Measurements from ENCODE around the gene TBC1D2B.
A peak's percentile ranks its signal among the peaks of the same experiment; 100 is the strongest.
"Not testable (repeated sequence)": the region's sequence is repeated elsewhere in the genome, so short reads cannot be mapped to it uniquely, and the experiment has no call there.

The TBC1D2B gene

DNA sequence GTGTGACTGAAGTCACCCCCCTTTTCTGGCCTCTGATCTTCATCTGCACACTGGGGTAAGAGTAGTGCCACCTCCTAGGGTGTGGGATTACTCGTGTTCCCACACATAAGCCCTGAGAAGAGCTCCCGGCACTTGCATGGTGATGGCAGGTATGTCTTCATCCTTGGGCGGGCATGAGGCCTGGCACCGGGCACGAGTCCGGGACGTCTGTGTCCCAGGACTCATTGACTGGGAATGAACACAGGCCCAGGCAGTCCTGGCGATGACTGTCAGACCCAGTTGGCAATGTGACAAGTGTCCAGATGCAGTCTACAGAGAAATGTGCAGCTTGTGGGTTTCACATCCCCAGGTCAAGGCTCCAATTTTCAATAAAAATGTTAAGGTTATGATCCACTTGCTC lies 78.9 kb downstream of the TBC1D2B start:
- Mint-ChIP-seq H3K27me3 (no peaks in the 10 kb centered on the region), H3K36me3 (peaks cover 9% of the 10 kb centered on the region), H3K9me3 (no peaks in the 10 kb centered on the region), H3K4me3 (no peak overlapping the region), H3K27ac (no peak overlapping the region), H3K4me1 (no peaks in the 10 kb centered on the region)

DNA sequence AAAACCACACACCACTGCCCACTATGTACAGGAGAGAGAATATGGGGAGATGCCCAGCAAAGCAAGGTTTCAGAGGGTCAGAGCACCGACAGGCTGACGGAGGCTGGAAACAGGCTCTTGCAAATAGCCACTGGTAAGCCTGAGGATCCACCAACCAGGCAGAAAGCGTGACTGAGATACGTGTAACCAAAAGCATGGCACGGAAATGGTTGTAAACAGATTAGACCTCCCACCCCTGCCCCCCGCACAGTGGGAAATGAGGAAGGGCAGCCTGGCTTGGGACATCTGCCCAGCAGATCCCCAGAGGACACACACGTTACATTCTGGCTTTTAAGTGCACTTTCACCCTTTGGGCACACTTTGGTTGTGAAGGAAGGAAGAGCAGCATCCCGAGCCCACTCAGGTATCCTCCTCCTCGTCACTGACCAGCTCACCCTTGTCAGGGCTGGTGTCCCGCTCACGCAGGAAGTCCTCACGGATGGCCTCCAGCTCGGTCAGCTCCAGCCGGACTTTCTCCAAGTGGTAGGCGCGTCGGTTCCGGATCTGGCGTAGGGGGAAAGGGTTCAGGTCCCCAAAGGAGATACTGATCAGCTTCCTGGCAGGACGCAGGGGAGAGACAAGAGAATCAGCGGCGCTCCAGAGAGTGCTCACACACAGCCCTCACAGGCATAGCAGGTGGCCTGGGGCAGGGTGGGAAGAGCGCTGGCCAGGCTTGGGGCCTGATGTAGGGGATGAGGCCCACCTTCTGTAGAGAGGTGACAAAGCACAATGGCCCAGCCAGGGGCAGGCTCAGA lies 79.6 kb downstream of the TBC1D2B start:
- H3K4me1 Mint-ChIP-seq, H3K9me3 Mint-ChIP-seq, H3K27me3 Mint-ChIP-seq, H3K27ac Mint-ChIP-seq, H3K36me3 Mint-ChIP-seq, H3K4me3 Mint-ChIP-seq: not testable (repeated sequence)

- H3K9me3 Mint-ChIP-seq, H3K27ac Mint-ChIP-seq, H3K4me1 Mint-ChIP-seq, H3K27me3 Mint-ChIP-seq, H3K4me3 Mint-ChIP-seq, H3K36me3 Mint-ChIP-seq: not testable (repeated sequence)
Measured at GRCh38 chr15:77997221-77997620, 80.3 kb downstream of the TBC1D2B start.

DNA sequence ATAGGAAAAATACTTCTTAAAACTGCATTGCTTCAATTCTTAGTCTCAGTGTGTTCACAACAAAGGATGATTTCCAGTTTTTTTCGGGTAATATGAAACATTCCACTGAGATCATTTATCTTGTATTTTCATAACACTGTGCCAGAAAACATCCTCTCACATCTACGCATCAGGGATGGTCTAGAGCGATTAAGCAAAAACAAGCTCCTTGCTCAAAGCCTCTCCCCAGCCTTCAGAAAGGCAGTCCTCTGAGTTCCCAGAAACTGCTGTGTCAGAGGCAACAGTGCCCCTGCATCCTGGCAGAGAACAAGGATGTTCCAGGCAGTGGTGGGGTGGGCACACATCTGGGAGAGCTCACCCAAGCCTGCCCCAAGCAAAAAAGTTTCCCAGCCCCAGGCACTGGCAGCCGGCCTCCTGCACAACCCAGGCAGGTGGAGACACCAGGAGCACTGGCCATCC lies 80.8 kb downstream of the TBC1D2B start:
- H3K4me3 Mint-ChIP-seq, H3K27me3 Mint-ChIP-seq, H3K4me1 Mint-ChIP-seq, H3K9me3 Mint-ChIP-seq, H3K36me3 Mint-ChIP-seq, H3K27ac Mint-ChIP-seq: not testable (repeated sequence)

DNA sequence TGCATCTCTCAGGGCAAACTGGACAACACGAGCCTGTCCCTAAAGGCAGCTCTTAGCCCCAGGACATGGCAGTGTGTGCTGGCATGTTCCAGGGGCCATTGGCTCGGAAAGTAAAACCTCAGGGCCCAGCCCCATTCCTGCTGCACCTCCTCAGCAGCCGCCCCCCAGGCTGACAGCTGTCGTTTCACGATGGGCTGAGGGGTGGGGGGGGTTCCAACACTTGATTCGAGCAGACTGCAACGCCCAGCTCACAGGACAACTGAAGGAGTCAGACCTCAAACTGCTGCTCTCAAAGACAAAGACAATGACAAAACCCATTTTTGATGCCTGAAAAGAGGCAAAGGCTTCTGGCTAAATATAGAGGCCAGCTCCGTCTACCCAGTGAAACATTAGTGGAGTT lies 81.3 kb downstream of the TBC1D2B start:
- H3K36me3 Mint-ChIP-seq, H3K27me3 Mint-ChIP-seq, H3K9me3 Mint-ChIP-seq, H3K27ac Mint-ChIP-seq, H3K4me1 Mint-ChIP-seq, H3K4me3 Mint-ChIP-seq: not testable (repeated sequence)

GRCh38 chr15:77995537-77995918 lies 82.0 kb downstream of the TBC1D2B start:
- H3K9me3 Mint-ChIP-seq, H3K4me1 Mint-ChIP-seq, H3K27me3 Mint-ChIP-seq, H3K4me3 Mint-ChIP-seq, H3K27ac Mint-ChIP-seq, H3K36me3 Mint-ChIP-seq: not testable (repeated sequence)

GRCh38 chr15:77994893-77995536 lies 82.5 kb downstream of the TBC1D2B start:
- H3K27ac Mint-ChIP-seq, H3K27me3 Mint-ChIP-seq, H3K9me3 Mint-ChIP-seq, H3K4me3 Mint-ChIP-seq, H3K36me3 Mint-ChIP-seq: not testable (repeated sequence)
- peaks cover 14% of the 10 kb centered on the region for H3K4me1 Mint-ChIP-seq

DNA sequence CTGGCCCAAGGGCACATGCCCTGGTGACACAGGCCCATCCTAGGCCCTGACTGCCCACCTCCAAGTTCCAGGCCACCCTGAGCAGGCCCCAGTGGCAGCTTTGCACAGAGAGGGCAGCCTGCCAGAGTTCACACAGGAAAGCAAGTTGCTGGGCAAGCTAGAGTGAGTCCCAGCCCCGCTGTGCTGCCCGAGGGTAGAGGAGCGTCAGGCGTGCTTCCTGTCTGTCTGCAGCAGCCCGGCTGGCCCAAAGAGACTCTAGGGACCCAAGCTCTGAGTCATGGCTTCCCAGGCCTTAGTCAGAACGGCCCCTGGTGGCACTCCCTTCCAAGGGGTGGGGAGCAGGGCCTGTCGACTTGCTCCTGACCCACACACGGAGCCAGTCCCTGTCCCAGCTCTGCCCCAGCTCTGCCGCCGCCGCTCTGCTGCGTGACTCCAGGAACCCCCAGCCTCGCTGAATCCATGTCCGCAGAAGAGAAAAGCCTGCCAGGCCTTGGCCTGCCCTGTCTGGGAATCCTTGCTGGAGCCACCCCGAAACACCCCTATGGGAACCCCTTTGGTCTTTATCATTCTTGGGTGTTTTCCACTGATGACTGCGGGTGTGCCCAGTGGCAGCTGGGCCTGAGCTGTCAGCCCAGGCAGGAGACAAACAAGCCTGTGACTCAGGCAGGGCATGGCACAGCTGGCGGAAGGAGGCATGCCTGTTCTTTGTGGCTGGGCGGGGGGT lies 83.4 kb downstream of the TBC1D2B start:
- not testable (repeated sequence) for H3K36me3 Mint-ChIP-seq, H3K4me3 Mint-ChIP-seq, H3K27ac Mint-ChIP-seq, H3K9me3 Mint-ChIP-seq, H3K27me3 Mint-ChIP-seq
- H3K4me1 Mint-ChIP-seq, result peaks cover 15% of the 10 kb centered on the region

GRCh38 chr15:77993374-77993911 lies 84.1 kb downstream of the TBC1D2B start:
- Mint-ChIP-seq H3K27ac (no peak overlapping the region), H3K9me3 (no peaks in the 10 kb centered on the region), H3K36me3 (no peaks in the 10 kb centered on the region), H3K4me1 (peaks cover 18% of the 10 kb centered on the region), H3K27me3 (no peaks in the 10 kb centered on the region), H3K4me3 (no peak overlapping the region)

GRCh38 chr15:77992356-77993222 lies 84.9 kb downstream of the TBC1D2B start:
- Mint-ChIP-seq H3K36me3 (no peaks in the 10 kb centered on the region), H3K27ac (no peak overlapping the region), H3K4me3 (no peak overlapping the region), H3K27me3 (no peaks in the 10 kb centered on the region), H3K9me3 (no peaks in the 10 kb centered on the region), H3K4me1 (peaks cover 18% of the 10 kb centered on the region)

DNA sequence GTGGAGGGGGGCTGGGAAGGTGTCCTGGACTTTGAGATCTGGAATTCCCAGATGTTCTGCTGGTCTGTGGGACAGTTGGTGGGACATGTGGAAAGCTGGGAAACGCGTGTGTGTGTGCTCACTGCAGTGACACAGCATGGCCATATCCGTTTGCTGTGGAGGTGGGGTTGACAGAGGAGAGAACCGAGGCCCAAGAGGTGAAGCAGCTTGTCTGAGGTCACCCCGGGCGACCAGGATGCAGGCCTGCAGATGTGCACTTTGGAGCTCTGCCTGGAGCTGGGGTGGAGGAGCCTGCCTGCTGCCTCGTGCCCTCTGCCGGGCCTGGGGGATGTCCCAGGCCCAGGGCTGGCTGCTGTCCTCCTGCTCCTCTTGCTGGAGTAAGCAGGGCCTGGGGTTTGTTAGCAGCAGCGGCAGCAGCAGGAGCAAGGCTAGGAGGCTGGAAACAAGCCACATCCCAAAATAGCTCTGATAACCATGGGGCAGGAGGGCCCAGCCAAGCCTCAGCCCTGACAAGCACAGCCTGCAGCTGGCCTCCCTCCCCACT lies 85.8 kb downstream of the TBC1D2B start:
- peaks cover 18% of the 10 kb centered on the region for H3K4me1 Mint-ChIP-seq
- H3K4me3 Mint-ChIP-seq, H3K9me3 Mint-ChIP-seq, H3K27me3 Mint-ChIP-seq, H3K36me3 Mint-ChIP-seq: not testable (repeated sequence)
- H3K27ac Mint-ChIP-seq, result peak overlapping the region; percentile 90

- H3K27ac Mint-ChIP-seq, result no peak overlapping the region
- H3K4me3 Mint-ChIP-seq, result no peak overlapping the region
Measured at GRCh38 chr15:77991029-77991406, 86.5 kb downstream of the TBC1D2B start.

GRCh38 chr15:77989296-77990143 lies 88.0 kb downstream of the TBC1D2B start:
- no peak overlapping the region for H3K27ac Mint-ChIP-seq
- H3K9me3 Mint-ChIP-seq, result no peaks in the 10 kb centered on the region
- H3K36me3 Mint-ChIP-seq, result no peaks in the 10 kb centered on the region
- H3K4me1 Mint-ChIP-seq, result peaks cover 18% of the 10 kb centered on the region
- no peaks in the 10 kb centered on the region for H3K27me3 Mint-ChIP-seq
- peak overlapping the region; percentile 7 for H3K4me3 Mint-ChIP-seq

More at GRCh38 chr15:77991029-77991406, 86.5 kb downstream of the TBC1D2B start:
- Mint-ChIP-seq H3K4me1 (peaks cover 18% of the 10 kb centered on the region), H3K36me3 (no peaks in the 10 kb centered on the region), H3K27me3 (no peaks in the 10 kb centered on the region), H3K9me3 (no peaks in the 10 kb centered on the region)
